Heart left ventricle (tissue), 16 donors: Measurements from ENCODE around the gene ANO3. TPM values are rescaled to one million over a fixed set of nuclear protein-coding genes. Genes with fewer than 3 reads are reported as not detected.
A peak's percentile ranks its signal among the peaks of the same experiment; 100 is the strongest.
"Not testable (repeated sequence)": the region's sequence is repeated elsewhere in the genome, so short reads cannot be mapped to it uniquely, and the experiment has no call there.

ENCODE experiments used
- ATAC-seq, 4 donors: fragments of 200-7000 bp; cut with Tn5 transposase; one replicate each; pipeline ENCODE4 v1.9.1; 2020 to 2022; ENCODE audit warnings: moderate library complexity in 4 of 4, mild to moderate bottlenecking in 3 of 4, moderate number of reproducible peaks in 1 of 4
- DNase-seq, 5 donors: peaks; one replicate each; pipeline ENCODE4 v3.0.0-alpha.2; 2020
- H3K27ac ChIP-seq, 12 donors: fragments of 200-600 bp; sonication (generic) in 4 of 12; one replicate each; pipeline versions ENCODE4 v1.5.0 to v1.8.0; 2016 to 2022; ENCODE audit warnings: mild to moderate bottlenecking in 2 of 12
- H3K27me3 ChIP-seq, 9 donors: fragments of 200-600 bp; sonication (generic) in 2 of 9; one replicate each; pipeline versions ENCODE4 v1.5.1 to v1.8.0; 2016 to 2022; ENCODE audit warnings: mild to moderate bottlenecking in 3 of 9
- H3K36me3 ChIP-seq, 9 donors: fragments of 200-600 bp; sonication (generic) in 2 of 9; one replicate each; pipeline versions ENCODE4 v1.5.0 to v1.8.0; 2018 to 2022; ENCODE audit warnings: mild to moderate bottlenecking in 2 of 9
- H3K4me1 ChIP-seq, 12 donors: fragments of 200-600 bp; sonication (generic) in 4 of 12; one replicate each; pipeline versions ENCODE4 v1.5.0 to v1.8.0; 2016 to 2022; ENCODE audit warnings: mild to moderate bottlenecking in 3 of 12
- H3K4me3 ChIP-seq, 12 donors: fragments of 200-600 bp; sonication (generic) in 4 of 12; one replicate each; pipeline versions ENCODE4 v1.5.0 to v1.8.0; 2017 to 2022; ENCODE audit warnings: mild to moderate bottlenecking in 9 of 12, moderate library complexity in 4 of 12
- H3K9me3 ChIP-seq, 12 donors: fragments of 200-600 bp; sonication (generic) in 4 of 12; one replicate each; pipeline versions ENCODE4 v1.5.0 to v1.8.0; 2016 to 2022; ENCODE audit warnings: mild to moderate bottlenecking in 1 of 12
- POLR2A ChIP-seq, 2 donors: fragments of 450-650 bp; IDR thresholded peaks; one replicate each; pipeline ENCODE4 v1.6.1; 2017; ENCODE audit warnings: antibody characterized with exemption in 2 of 2, mild to moderate bottlenecking in 2 of 2, moderate library complexity in 2 of 2
- WGBS, 4 donors: extraction: QIAGEN DNeasy Blood & Tissue Kit in 2 of 4; methylation state at CpG; one replicate each; pipeline versions ENCODE4 v1.1.5 to v1.1.7; 2013 to 2018; 5-methylcytosine and 5-hydroxymethylcytosine counted together
- intact Hi-C, 10 donors: fragments of 100-400 bp; cut with DNase I; formaldehyde crosslinking; loops; one replicate each; pipeline versions ENCODE4 v1.11.1 to v1.14.2; 2022
- polyA plus RNA-seq, 2 donors: library from polyadenylated mRNA; stranded (reverse); fragments of 200-250 nt; gene quantifications; one replicate each; pipeline ENCODE4 v1.2.3, GENCODE V29; 2013
- total RNA-seq, 9 donors: library from RNA; depleted of rRNA in 2 of 9; stranded (reverse); fragments of >200 nt in 2 of 9; fragmentation: NEBNext Ultra II Directional in 3 of 9; extraction: Animal tissue kit (Norgen Biotek cat#: 25700) in 3 of 9; gene quantifications; one replicate each; pipeline versions ENCODE4 v1.1.0 to v1.2.4, GENCODE V29; 2016 to 2023
- TF ChIP-seq, protein P1 (sequence below), 12 donors: fragments of 200-600 bp; sonication (generic) in 4 of 12; IDR thresholded peaks; one replicate each; pipeline versions ENCODE4 v1.5.0 to v1.8.0; 2018 to 2022; ENCODE audit warnings: antibody characterized with exemption in 12 of 12, mild to moderate bottlenecking in 5 of 12
- donor health status: ischemic (EF 13 %, LVEDD 7.1; RV severe dilation, severe dysfunction).
- donor health status: healthy with polysubstance abuse.
- donor health status: DM: no; HTN: yes; CAD: no.
- donor health status: DM: no; HTN: no; CAD: no.
- donor health status: ischemic (EF 25% LVEDD 6.9; RV normal size, moderate dysfunction).
- donor health status: ischemic (EF 25% LVEDD 5.7; RV mildly dilated, moderate dysfunction).
- donor health status: healthy.
- donor health status: DM: yes; HTN: yes; CAD: no.
- donor health status: ischemic (EF 35%, LVEDD 5.7; RV mildly dilated, moderate dysfunction).
- donor health status: nonischemic (EF 11% LVEDD 7.7; RV severe dilation, severe dysfunction).
- donor health status: DM: yes; HTN: yes; CAD: no.
- donor health status: PGD.
- donor health status: ischemic (EF 29% LVEDD 5.4; RV normal size, mild dysfunction).
- donor health status: nonischemic (EF 23%, LVEDD 6.1; RV moderate dilation, normal function).

The ANO3 gene
- total and polyA plus RNA-seq, 11 donors = 0.04 to 0.54 (median 0.12) TPM; not detected in 6

GRCh38 chr11:26632691-26633159 is 300.8 kb downstream of the ANO3 start:
- WGBS, 4 donors = 26 to 57% (median 53%) methylated on average over 2 of the region's 2 CpGs
- intact Hi-C loops = no loop called here

DNA sequence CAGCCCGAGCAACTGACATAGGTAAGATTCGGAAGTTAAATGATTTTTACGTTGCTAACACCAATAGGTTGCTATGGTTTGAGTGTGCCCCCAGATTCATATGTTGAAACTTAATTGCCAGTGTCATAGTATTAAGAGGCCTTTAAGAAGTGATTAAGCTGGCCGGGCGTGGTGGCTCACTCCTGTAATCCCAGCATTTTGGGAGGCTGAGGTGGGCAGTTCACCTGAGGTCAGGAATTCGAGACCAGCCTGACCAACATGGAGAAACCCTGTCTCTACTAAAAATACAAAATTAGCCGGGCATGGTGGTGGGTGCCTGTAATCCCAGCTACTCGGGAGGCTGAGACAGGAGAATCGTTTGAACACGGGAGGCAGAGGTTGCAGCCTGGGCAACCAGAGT is 311.4 kb downstream of the ANO3 start:
- H3K4me1 ChIP-seq, DNase-seq, H3K4me3 ChIP-seq, H3K27ac ChIP-seq, H3K27me3 ChIP-seq, H3K36me3 ChIP-seq, ATAC-seq, H3K9me3 ChIP-seq: not testable (repeated sequence)
- WGBS, 4 donors = 84 to 92% (median 90%) methylated on average over 10 of the region's 10 CpGs
- intact Hi-C loops = loop anchor here in 1 of 10 donors (10.0 kb wide), 1 partner anchor 349 kb away; no protein-coding TSS in a partner anchor

More at GRCh38 chr11:26632691-26633159, 300.8 kb downstream of the ANO3 start:
- Histone ChIP-seq H3K36me3 (no peaks in the 10 kb centered on the region), H3K9me3 (no peaks in the 10 kb centered on the region), H3K4me1 (no peaks in the 10 kb centered on the region), H3K27me3 (no peaks in the 10 kb centered on the region), H3K27ac (no peak overlapping the region), H3K4me3 (no peak overlapping the region)
- no peak for TF ChIP-seq POLR2A (IDR thresholded peaks at IDR 0.05)
- TF ChIP-seq, protein P1, sequence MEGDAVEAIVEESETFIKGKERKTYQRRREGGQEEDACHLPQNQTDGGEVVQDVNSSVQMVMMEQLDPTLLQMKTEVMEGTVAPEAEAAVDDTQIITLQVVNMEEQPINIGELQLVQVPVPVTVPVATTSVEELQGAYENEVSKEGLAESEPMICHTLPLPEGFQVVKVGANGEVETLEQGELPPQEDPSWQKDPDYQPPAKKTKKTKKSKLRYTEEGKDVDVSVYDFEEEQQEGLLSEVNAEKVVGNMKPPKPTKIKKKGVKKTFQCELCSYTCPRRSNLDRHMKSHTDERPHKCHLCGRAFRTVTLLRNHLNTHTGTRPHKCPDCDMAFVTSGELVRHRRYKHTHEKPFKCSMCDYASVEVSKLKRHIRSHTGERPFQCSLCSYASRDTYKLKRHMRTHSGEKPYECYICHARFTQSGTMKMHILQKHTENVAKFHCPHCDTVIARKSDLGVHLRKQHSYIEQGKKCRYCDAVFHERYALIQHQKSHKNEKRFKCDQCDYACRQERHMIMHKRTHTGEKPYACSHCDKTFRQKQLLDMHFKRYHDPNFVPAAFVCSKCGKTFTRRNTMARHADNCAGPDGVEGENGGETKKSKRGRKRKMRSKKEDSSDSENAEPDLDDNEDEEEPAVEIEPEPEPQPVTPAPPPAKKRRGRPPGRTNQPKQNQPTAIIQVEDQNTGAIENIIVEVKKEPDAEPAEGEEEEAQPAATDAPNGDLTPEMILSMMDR (IDR thresholded peaks at IDR 0.05) = no peak
- ATAC-seq (no peak), DNase-seq (no peak)

DNA sequence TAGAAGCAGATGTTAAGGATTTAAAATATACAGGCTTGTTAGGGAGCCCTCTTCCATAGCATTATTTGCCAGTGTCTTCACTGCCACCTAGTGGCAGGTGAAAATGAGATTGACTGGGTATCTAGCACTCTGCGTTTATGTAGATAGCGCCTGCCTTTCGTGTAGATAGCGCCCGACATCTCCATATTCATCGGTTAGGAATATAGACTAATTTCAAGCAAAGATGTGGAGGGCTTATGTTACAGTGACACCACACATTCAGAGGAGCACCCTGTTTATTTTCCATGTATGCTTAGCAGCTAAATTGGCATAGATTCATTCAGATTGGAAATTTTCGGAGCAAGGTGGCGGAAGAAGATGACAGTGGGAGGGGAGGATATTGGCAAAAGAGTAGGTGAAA is 318.0 kb downstream of the ANO3 start:
- Histone ChIP-seq H3K4me3 (no peak overlapping the region), H3K4me1 (no peaks in the 10 kb centered on the region), H3K9me3 (no peaks in the 10 kb centered on the region), H3K36me3 (no peaks in the 10 kb centered on the region), H3K27ac (no peak overlapping the region), H3K27me3 (no peaks in the 10 kb centered on the region)
- DNase-seq (peak in 1 of 5 donors; percentile 13), ATAC-seq (peak in 2 of 4 donors; percentile 53 to 62)
- TF ChIP-seq POLR2A (IDR thresholded peaks at IDR 0.05) = no peak
- TF ChIP-seq, protein P1 (IDR thresholded peaks at IDR 0.05) = peak; percentile 29 to 65 (median 50)
- 30 to 38% (median 32%) methylated on average over 8 of the region's 8 CpGs for WGBS, 4 donors
- intact Hi-C loops = loop anchor here in 3 of 10 donors (5.0 to 10.0 kb wide), 2 partner anchors 353 to 355 kb away; no protein-coding TSS in a partner anchor

- intact Hi-C loops = loop anchor here in 1 of 10 donors (10.0 kb wide), 1 partner anchor 357 kb away; no protein-coding TSS in a partner anchor
- Histone ChIP-seq H3K27ac (no peak overlapping the region), H3K4me3 (no peak overlapping the region), H3K4me1 (no peaks in the 10 kb centered on the region), H3K27me3 (no peaks in the 10 kb centered on the region), H3K9me3 (no peaks in the 10 kb centered on the region), H3K36me3 (no peaks in the 10 kb centered on the region)
- DNase-seq (no peak), ATAC-seq (no peak)
- TF ChIP-seq POLR2A (IDR thresholded peaks at IDR 0.05) = no peak
- WGBS, 4 donors = 85 to 89% (median 86%) methylated on average over 6 of the region's 6 CpGs
Observed at GRCh38 chr11:26651916-26652315, 320.0 kb downstream of the ANO3 start.

DNA sequence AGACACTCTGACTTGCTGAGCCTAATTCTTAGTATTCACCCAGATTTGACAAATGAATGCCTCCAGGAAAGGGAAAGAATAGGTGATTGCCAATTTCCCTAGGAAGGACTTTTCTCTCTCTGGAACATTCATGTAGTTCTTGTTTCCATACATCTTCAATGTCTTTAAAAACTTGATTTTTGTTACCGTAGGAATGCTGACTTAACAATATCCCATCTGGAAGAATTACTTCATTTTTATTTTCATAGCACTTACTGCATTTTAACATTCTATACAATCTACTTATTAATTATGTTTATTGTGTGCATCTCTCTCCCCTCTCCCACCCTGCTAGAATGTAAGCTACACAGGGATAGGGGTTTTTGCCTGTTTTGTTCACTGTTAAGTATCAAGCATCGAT is 323.4 kb downstream of the ANO3 start:
- H3K27ac ChIP-seq = no peak overlapping the region
- 86 to 91% (median 89%) methylated on average over 2 of the region's 2 CpGs for WGBS, 4 donors
- H3K36me3 ChIP-seq = no peaks in the 10 kb centered on the region
- H3K9me3 ChIP-seq = no peaks in the 10 kb centered on the region
- no peaks in the 10 kb centered on the region for H3K27me3 ChIP-seq
- H3K4me3 ChIP-seq = no peak overlapping the region
- no peak for DNase-seq
- intact Hi-C loops = loop anchor here in 1 of 10 donors (10.0 kb wide), 1 partner anchor 360 kb away; no protein-coding TSS in a partner anchor
- TF ChIP-seq, protein P1 (IDR thresholded peaks at IDR 0.05) = no peak
- no peaks in the 10 kb centered on the region for H3K4me1 ChIP-seq
- no peak for ATAC-seq
